Right lobe of liver (tissue), 4 donors: ENCODE results near the gene LY6G6D.

Experiments
- POLR2A ChIP-seq: fragments of 450-650 bp; IDR thresholded peaks from one replicate; pipeline ENCODE4 v1.6.1; 2017; ENCODE audit warnings: antibody characterized with exemption, mild to moderate bottlenecking
- TF ChIP-seq, protein P1 (sequence below), 4 donors: fragments of 200-600 bp in 3 of 4; fragments of 450-650 bp in 1 of 4; IDR thresholded peaks; one replicate each; pipeline versions ENCODE4 v1.5.1 to v1.8.0; 2016 to 2022; ENCODE audit warnings: antibody characterized with exemption in 4 of 4, mild to moderate bottlenecking in 2 of 4
- donor health status: DM: no; HTN: no; CAD: no.
- donor health status: DM: no; HTN: no; CAD: no.
- donor health status: DM: no; HTN: yes; CAD: no.

DNA sequence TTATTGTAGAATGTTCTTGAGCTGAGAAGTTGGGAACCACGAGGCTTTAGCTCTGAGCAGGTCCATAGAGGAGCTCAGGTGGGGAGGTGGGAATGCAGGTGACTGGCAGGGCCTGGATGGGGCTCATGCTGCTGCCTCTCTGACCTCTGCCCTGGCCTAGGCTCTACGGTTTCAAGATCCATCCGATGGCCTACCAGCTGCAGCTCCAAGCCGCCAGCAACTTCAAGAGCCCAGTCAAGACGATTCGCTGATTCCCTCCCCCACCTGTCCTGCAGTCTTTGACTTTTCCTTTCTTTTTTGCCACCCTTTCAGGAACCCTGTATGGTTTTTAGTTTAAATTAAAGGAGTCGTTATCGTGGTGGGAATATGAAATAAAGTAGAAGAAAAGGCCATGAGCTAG lies 45.5 kb upstream of the LY6G6D start, which contains the start of gene LY6G5B:
- TF ChIP-seq, protein P1, sequence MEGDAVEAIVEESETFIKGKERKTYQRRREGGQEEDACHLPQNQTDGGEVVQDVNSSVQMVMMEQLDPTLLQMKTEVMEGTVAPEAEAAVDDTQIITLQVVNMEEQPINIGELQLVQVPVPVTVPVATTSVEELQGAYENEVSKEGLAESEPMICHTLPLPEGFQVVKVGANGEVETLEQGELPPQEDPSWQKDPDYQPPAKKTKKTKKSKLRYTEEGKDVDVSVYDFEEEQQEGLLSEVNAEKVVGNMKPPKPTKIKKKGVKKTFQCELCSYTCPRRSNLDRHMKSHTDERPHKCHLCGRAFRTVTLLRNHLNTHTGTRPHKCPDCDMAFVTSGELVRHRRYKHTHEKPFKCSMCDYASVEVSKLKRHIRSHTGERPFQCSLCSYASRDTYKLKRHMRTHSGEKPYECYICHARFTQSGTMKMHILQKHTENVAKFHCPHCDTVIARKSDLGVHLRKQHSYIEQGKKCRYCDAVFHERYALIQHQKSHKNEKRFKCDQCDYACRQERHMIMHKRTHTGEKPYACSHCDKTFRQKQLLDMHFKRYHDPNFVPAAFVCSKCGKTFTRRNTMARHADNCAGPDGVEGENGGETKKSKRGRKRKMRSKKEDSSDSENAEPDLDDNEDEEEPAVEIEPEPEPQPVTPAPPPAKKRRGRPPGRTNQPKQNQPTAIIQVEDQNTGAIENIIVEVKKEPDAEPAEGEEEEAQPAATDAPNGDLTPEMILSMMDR (IDR thresholded peaks at IDR 0.05): no peak
- no peak for TF ChIP-seq POLR2A
